ENCODE data around the gene PSORS1C2. TPM values are rescaled to one million over a fixed set of nuclear protein-coding genes. Genes with fewer than 3 reads are reported as not detected.
A peak's percentile ranks its signal among the peaks of the same experiment; 100 is the strongest.

Gene PSORS1C2
- total and polyA plus RNA-seq, 4 experiments from 2014 or later: not detected

GRCh38 chr6:31139599-31139998, 733 bp upstream of the PSORS1C2 start:
- ChIA-PET CTCF (ENCODE audit: partially characterized antibody) (interaction anchor here (1.2 to 5.2 kb wide), 6 partner anchors 10 to 227 kb away, joined by 3 to 67 read pairs (median 8); no protein-coding TSS in a partner anchor), POLR2A (ENCODE audit: partially characterized antibody) (interaction anchor here (3.2 to 3.4 kb wide), 2 partner anchors 58 to 227 kb away, joined by 13 to 19 read pairs; no protein-coding TSS in a partner anchor)
- H3K9me3 ChIP-seq (ENCODE audit: control insufficient read depth in 1 of 2, low read length in 2 of 2): no peaks in the 10 kb centered on the region
- H3K4me1 Mint-ChIP-seq: peaks cover 3 to 11% (median 5%) of the 10 kb centered on the region in 4 donors
- no peaks in the 10 kb centered on the region for H3K36me3 ChIP-seq (ENCODE audit: insufficient read depth, low read length)
- peaks cover 0 to 5% of the 10 kb centered on the region in 2 donors for H3K36me3 Mint-ChIP-seq
- H3K27ac Mint-ChIP-seq: peak overlapping the region in 2 of 7 donors; percentile 32 to 63
- H3K27me3 Mint-ChIP-seq: peaks cover 0 to 2% of the 10 kb centered on the region in 2 donors
- H3K4me1 ChIP-seq (ENCODE audit: insufficient read depth, low read length): peaks cover 5% of the 10 kb centered on the region
- DNase-seq: no peak
- no peak overlapping the region for H3K27ac ChIP-seq (ENCODE audit: low read depth, low read length)
- no peaks in the 10 kb centered on the region for H3K9me3 Mint-ChIP-seq
- H3K4me3 ChIP-seq (ENCODE audit: low read length in 2 of 2): no peak overlapping the region
- H3K27me3 ChIP-seq (ENCODE audit: insufficient read depth, low read length): no peaks in the 10 kb centered on the region
- intact Hi-C loops (cut with micrococcal nuclease): loop anchor here (5.0 kb wide), 1 partner anchor 248 kb away; no protein-coding TSS in a partner anchor
- H3K4me3 Mint-ChIP-seq: no peak overlapping the region

- no peaks in the 10 kb centered on the region for H3K9me3 ChIP-seq (ENCODE audit: control insufficient read depth in 1 of 2, low read length in 2 of 2)
- intact Hi-C loops (cut with micrococcal nuclease): loop anchor here (2.0 to 5.0 kb wide), 2 partner anchors 239 to 252 kb away; no protein-coding TSS in a partner anchor
- H3K27me3 Mint-ChIP-seq: peaks cover 0 to 2% of the 10 kb centered on the region in 2 donors
- H3K4me3 Mint-ChIP-seq: no peak overlapping the region
- CTCF ChIA-PET (ENCODE audit: partially characterized antibody): interaction anchor here (0.7 to 5.2 kb wide), 5 partner anchors 8 to 231 kb away, joined by 3 to 67 read pairs (median 5); no protein-coding TSS in a partner anchor
- peaks cover 5% of the 10 kb centered on the region for H3K4me1 ChIP-seq (ENCODE audit: insufficient read depth, low read length)
- POLR2A ChIA-PET (ENCODE audit: partially characterized antibody): no interaction called here
- H3K4me3 ChIP-seq (ENCODE audit: low read length in 2 of 2): no peak overlapping the region
- H3K36me3 ChIP-seq (ENCODE audit: insufficient read depth, low read length): no peaks in the 10 kb centered on the region
- H3K27me3 ChIP-seq (ENCODE audit: insufficient read depth, low read length): no peaks in the 10 kb centered on the region
- H3K9me3 Mint-ChIP-seq: no peaks in the 10 kb centered on the region
- H3K27ac ChIP-seq (ENCODE audit: low read depth, low read length): no peak overlapping the region
- H3K36me3 Mint-ChIP-seq: no peaks in the 10 kb centered on the region
- H3K4me1 Mint-ChIP-seq: peaks cover 3 to 11% (median 5%) of the 10 kb centered on the region in 4 donors
- H3K27ac Mint-ChIP-seq: no peak overlapping the region
- DNase-seq: no peak
Observed at GRCh38 chr6:31135710-31136109, 3.2 kb downstream of the PSORS1C2 start.

- intact Hi-C loops (cut with micrococcal nuclease): no loop called here
- peaks cover 7% of the 10 kb centered on the region for H3K4me1 ChIP-seq (ENCODE audit: insufficient read depth, low read length)
- DNase-seq: no peak
- no peaks in the 10 kb centered on the region for H3K9me3 Mint-ChIP-seq
- no peaks in the 10 kb centered on the region for H3K36me3 Mint-ChIP-seq
- H3K36me3 ChIP-seq (ENCODE audit: insufficient read depth, low read length): no peaks in the 10 kb centered on the region
- no peak overlapping the region for H3K27ac Mint-ChIP-seq
- peaks cover 3 to 7% of the 10 kb centered on the region in 2 donors for H3K27me3 Mint-ChIP-seq
- CTCF ChIA-PET (ENCODE audit: partially characterized antibody): interaction anchor here (1.2 to 7.8 kb wide), 5 partner anchors 11 to 235 kb away, joined by 3 to 56 read pairs (median 16); no protein-coding TSS in a partner anchor
- no peak overlapping the region for H3K27ac ChIP-seq (ENCODE audit: low read depth, low read length)
- no peaks in the 10 kb centered on the region for H3K9me3 ChIP-seq (ENCODE audit: control insufficient read depth in 1 of 2, low read length in 2 of 2)
- no peak overlapping the region for H3K4me3 ChIP-seq (ENCODE audit: low read length in 2 of 2)
- peaks cover 6 to 12% (median 9%) of the 10 kb centered on the region in 4 donors for H3K4me1 Mint-ChIP-seq
- POLR2A ChIA-PET (ENCODE audit: partially characterized antibody): no interaction called here
- H3K4me3 Mint-ChIP-seq: no peak overlapping the region
- no peaks in the 10 kb centered on the region for H3K27me3 ChIP-seq (ENCODE audit: insufficient read depth, low read length)
Observed at GRCh38 chr6:31132806-31133205, 6.1 kb downstream of the PSORS1C2 start.

- POLR2A ChIA-PET (ENCODE audit: partially characterized antibody): no interaction called here
Observed at GRCh38 chr6:31131595-31131994, 7.3 kb downstream of the PSORS1C2 start.

GRCh38 chr6:31130751-31131150, 8.1 kb downstream of the PSORS1C2 start:
- POLR2A ChIA-PET (ENCODE audit: partially characterized antibody): interaction anchor here (0.9 kb wide), 1 partner anchor 66 kb away, joined by 3 read pairs; no protein-coding TSS in a partner anchor
- H3K27ac Mint-ChIP-seq: no peak overlapping the region
- peaks cover 3 to 6% of the 10 kb centered on the region in 2 donors for H3K27me3 Mint-ChIP-seq

More at GRCh38 chr6:31131595-31131994, 7.3 kb downstream of the PSORS1C2 start:
- H3K27me3 Mint-ChIP-seq: peaks cover 3 to 6% of the 10 kb centered on the region in 2 donors
- no peaks in the 10 kb centered on the region for H3K9me3 Mint-ChIP-seq
- intact Hi-C loops (cut with micrococcal nuclease): no loop called here
- H3K4me3 Mint-ChIP-seq: no peak overlapping the region
- H3K36me3 Mint-ChIP-seq: no peaks in the 10 kb centered on the region
- Histone ChIP-seq H3K4me1 (ENCODE audit: insufficient read depth, low read length) (peaks cover 3% of the 10 kb centered on the region), H3K36me3 (ENCODE audit: insufficient read depth, low read length) (no peaks in the 10 kb centered on the region), H3K9me3 (ENCODE audit: control insufficient read depth in 1 of 2, low read length in 2 of 2) (no peaks in the 10 kb centered on the region), H3K27ac (ENCODE audit: low read depth, low read length) (no peak overlapping the region), H3K4me3 (ENCODE audit: low read length in 2 of 2) (no peak overlapping the region), H3K27me3 (ENCODE audit: insufficient read depth, low read length) (no peaks in the 10 kb centered on the region)
- DNase-seq: no peak
- H3K27ac Mint-ChIP-seq: no peak overlapping the region
- CTCF ChIA-PET (ENCODE audit: partially characterized antibody): interaction anchor here (1.6 to 7.8 kb wide), 7 partner anchors 15 to 236 kb away, joined by 5 to 56 read pairs (median 16); partner anchors contain the start of gene PSORS1C1
- peaks cover 2 to 8% (median 6%) of the 10 kb centered on the region in 4 donors for H3K4me1 Mint-ChIP-seq

GRCh38 chr6:31129130-31129529, 9.7 kb downstream of the PSORS1C2 start:
- Mint-ChIP-seq H3K4me3 (no peak overlapping the region), H3K27me3 (peaks cover 3 to 6% of the 10 kb centered on the region in 2 donors), H3K9me3 (peaks cover 0 to 1% (median 0%) of the 10 kb centered on the region in 8 donors), H3K36me3 (no peaks in the 10 kb centered on the region), H3K27ac (no peak overlapping the region), H3K4me1 (peaks cover 2 to 8% (median 7%) of the 10 kb centered on the region in 4 donors)
- POLR2A ChIA-PET (ENCODE audit: partially characterized antibody): interaction anchor here (1.4 kb wide), 1 partner anchor 42 kb away, joined by 3 read pairs; no protein-coding TSS in a partner anchor
- intact Hi-C loops (cut with micrococcal nuclease): loop anchor here (2.0 kb wide), 1 partner anchor 64 kb away; no protein-coding TSS in a partner anchor
- Histone ChIP-seq H3K36me3 (ENCODE audit: insufficient read depth, low read length) (no peaks in the 10 kb centered on the region), H3K4me1 (ENCODE audit: insufficient read depth, low read length) (peaks cover 3% of the 10 kb centered on the region), H3K27me3 (ENCODE audit: insufficient read depth, low read length) (no peaks in the 10 kb centered on the region), H3K9me3 (ENCODE audit: control insufficient read depth in 1 of 2, low read length in 2 of 2) (no peaks in the 10 kb centered on the region), H3K27ac (ENCODE audit: low read depth, low read length) (no peak overlapping the region), H3K4me3 (ENCODE audit: low read length in 2 of 2) (no peak overlapping the region)
- CTCF ChIA-PET (ENCODE audit: partially characterized antibody): interaction anchor here (0.5 to 7.8 kb wide), 19 partner anchors 10 to 254 kb away, joined by 3 to 56 read pairs (median 5); partner anchors contain the start of genes C6orf15, CCHCR1, PSORS1C2 and TCF19
- DNase-seq: no peak

More at GRCh38 chr6:31130751-31131150, 8.1 kb downstream of the PSORS1C2 start:
- Histone ChIP-seq H3K4me3 (ENCODE audit: low read length in 2 of 2) (no peak overlapping the region), H3K27me3 (ENCODE audit: insufficient read depth, low read length) (no peaks in the 10 kb centered on the region), H3K27ac (ENCODE audit: low read depth, low read length) (no peak overlapping the region), H3K9me3 (ENCODE audit: control insufficient read depth in 1 of 2, low read length in 2 of 2) (no peaks in the 10 kb centered on the region), H3K36me3 (ENCODE audit: insufficient read depth, low read length) (no peaks in the 10 kb centered on the region), H3K4me1 (ENCODE audit: insufficient read depth, low read length) (peaks cover 3% of the 10 kb centered on the region)
- Mint-ChIP-seq H3K4me3 (no peak overlapping the region), H3K36me3 (no peaks in the 10 kb centered on the region), H3K4me1 (peaks cover 2 to 8% (median 6%) of the 10 kb centered on the region in 4 donors), H3K9me3 (no peaks in the 10 kb centered on the region)
- no peak for DNase-seq
- CTCF ChIA-PET (ENCODE audit: partially characterized antibody): interaction anchor here (0.6 to 7.8 kb wide), 15 partner anchors 8 to 242 kb away, joined by 3 to 56 read pairs (median 6); partner anchors contain the start of genes PSORS1C1 and PSORS1C2
- intact Hi-C loops (cut with micrococcal nuclease): no loop called here

- no peak overlapping the region for H3K4me3 ChIP-seq (ENCODE audit: low read length in 2 of 2)
- peak overlapping the region in 3 of 7 donors; percentile 7 to 52 (median 24) for H3K27ac Mint-ChIP-seq
- intact Hi-C loops (cut with micrococcal nuclease): loop anchor here (1.0 to 2.0 kb wide), 3 partner anchors 34 to 213 kb away; no protein-coding TSS in a partner anchor
- H3K27me3 ChIP-seq (ENCODE audit: insufficient read depth, low read length): no peaks in the 10 kb centered on the region
- H3K4me1 Mint-ChIP-seq: peaks cover 2 to 8% (median 7%) of the 10 kb centered on the region in 4 donors
- H3K9me3 ChIP-seq (ENCODE audit: control insufficient read depth in 1 of 2, low read length in 2 of 2): no peaks in the 10 kb centered on the region
- H3K27ac ChIP-seq (ENCODE audit: low read depth, low read length): no peak overlapping the region
- H3K27me3 Mint-ChIP-seq: peaks cover 3 to 6% of the 10 kb centered on the region in 2 donors
- H3K36me3 Mint-ChIP-seq: no peaks in the 10 kb centered on the region
- DNase-seq: peak; percentile 57 to 70 (median 62)
- no peak overlapping the region for H3K4me3 Mint-ChIP-seq
- ChIA-PET POLR2A (ENCODE audit: partially characterized antibody) (interaction anchor here (1.4 kb wide), 1 partner anchor 41 kb away, joined by 3 read pairs; no protein-coding TSS in a partner anchor), CTCF (ENCODE audit: partially characterized antibody) (interaction anchor here (0.6 to 7.8 kb wide), 17 partner anchors 12 to 255 kb away, joined by 3 to 56 read pairs (median 6); partner anchors contain the start of gene C6orf15)
- H3K9me3 Mint-ChIP-seq: peaks cover 0 to 1% (median 0%) of the 10 kb centered on the region in 8 donors
- H3K4me1 ChIP-seq (ENCODE audit: insufficient read depth, low read length): peaks cover 3% of the 10 kb centered on the region
- H3K36me3 ChIP-seq (ENCODE audit: insufficient read depth, low read length): no peaks in the 10 kb centered on the region
Observed at GRCh38 chr6:31128093-31128676, 10.7 kb downstream of the PSORS1C2 start.

Measured in CD4-positive, alpha-beta memory T cell (primary cell).